Measurements from ENCODE around the gene SEC16A.

Gene SEC16A

DNA sequence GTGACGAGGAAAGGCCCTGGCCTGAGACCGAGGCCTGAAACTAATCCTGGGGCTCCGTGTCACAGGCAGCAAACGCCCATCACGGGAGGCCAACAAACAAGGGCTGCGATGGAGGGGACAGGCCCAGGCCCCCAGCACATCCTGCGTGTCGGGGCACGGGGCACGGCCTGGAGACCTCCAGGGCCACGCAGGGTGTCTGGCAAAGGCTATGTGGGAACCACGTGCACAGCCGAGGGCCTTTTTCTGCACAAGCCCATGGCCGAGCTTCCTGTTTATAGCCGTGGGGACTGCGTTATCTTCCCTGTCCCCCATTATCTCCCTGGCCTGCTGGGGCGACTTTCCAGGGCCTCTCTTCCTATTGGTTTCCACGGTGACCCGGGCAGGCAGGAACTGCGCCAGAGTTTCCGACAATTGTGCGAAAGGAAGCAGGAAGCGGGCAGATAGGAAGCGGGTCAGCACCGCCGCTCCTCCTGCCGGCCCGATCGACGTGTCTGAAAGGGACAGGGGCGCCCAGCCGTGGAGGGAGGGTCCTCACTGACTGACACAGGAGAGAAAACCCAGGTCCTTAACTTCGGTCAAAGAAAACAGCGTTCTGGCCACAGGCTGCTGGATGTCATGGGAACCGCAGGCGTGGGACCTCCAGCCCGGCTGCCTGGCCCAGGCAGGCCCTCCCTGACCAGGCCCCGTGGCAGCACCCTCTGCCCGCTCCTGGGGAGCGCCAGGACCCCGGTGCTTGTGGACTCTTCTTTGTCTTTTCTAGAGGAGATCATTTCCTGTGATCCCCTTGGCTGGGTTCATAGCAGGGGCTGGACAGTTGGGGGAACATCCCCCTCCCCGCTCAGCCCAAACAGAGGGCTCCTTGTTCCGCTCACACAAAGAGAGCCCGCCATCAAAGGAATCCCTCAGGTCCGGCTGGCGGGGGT is 29.1 kb upstream of the SEC16A start:
- Histone ChIP-seq H3K9ac (ENCODE audit: low read depth in 1 of 2, low read length in 2 of 2) (no peak overlapping the region), H3K36me3 (ENCODE audit: control insufficient read depth in 1 of 2, insufficient read depth in 2 of 2, low read length in 2 of 2) (peaks cover 39 to 93% of the 10 kb centered on the region in 2 donors), H3K27me3 (ENCODE audit: control insufficient read depth in 1 of 2, insufficient read depth in 2 of 2, low read length in 2 of 2) (no peaks in the 10 kb centered on the region), H3K27ac (ENCODE audit: low read depth, low read length) (peak overlapping the region; percentile 66), H3K4me3 (ENCODE audit: low read depth in 1 of 2, low read length in 2 of 2) (no peak overlapping the region), H3K9me3 (ENCODE audit: control insufficient read depth in 1 of 2, low read length in 2 of 2) (no peaks in the 10 kb centered on the region), H3K4me1 (ENCODE audit: control insufficient read depth in 1 of 2, insufficient read depth in 2 of 2, low read length in 2 of 2) (no peaks in the 10 kb centered on the region)

DNA sequence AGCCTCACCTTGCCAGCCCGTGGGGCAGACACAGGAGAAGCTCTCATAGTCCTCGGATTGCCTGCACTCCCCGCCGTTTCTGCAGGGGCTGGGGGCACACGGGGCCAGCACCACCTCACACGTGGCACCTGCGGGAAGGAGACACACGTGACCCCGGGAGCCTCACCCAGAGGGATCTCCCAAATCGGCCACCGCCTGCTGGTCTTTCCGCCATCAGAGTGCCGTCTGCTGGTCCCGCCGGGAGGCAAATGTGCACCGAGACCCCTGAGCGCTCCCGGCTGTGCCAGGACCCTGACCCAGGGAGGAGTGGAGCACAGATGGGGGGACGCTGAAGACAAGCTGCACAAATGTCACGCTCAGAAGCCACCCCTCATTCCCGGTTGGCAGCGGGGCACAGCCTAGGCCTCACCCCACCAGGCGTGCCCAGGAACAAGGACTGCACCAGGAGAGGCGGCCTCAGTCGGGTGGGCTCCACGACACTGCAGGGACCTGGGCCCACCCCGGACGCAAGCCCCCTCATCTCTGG is 28.4 kb upstream of the SEC16A start:
- Histone ChIP-seq H3K9ac (ENCODE audit: low read depth in 1 of 2, low read length in 2 of 2) (no peak overlapping the region), H3K27ac (ENCODE audit: low read depth, low read length) (peak overlapping the region; percentile 55), H3K4me1 (ENCODE audit: control insufficient read depth in 1 of 2, insufficient read depth in 2 of 2, low read length in 2 of 2) (no peaks in the 10 kb centered on the region), H3K9me3 (ENCODE audit: control insufficient read depth in 1 of 2, low read length in 2 of 2) (no peaks in the 10 kb centered on the region), H3K4me3 (ENCODE audit: low read depth in 1 of 2, low read length in 2 of 2) (no peak overlapping the region), H3K27me3 (ENCODE audit: control insufficient read depth in 1 of 2, insufficient read depth in 2 of 2, low read length in 2 of 2) (no peaks in the 10 kb centered on the region), H3K36me3 (ENCODE audit: control insufficient read depth in 1 of 2, insufficient read depth in 2 of 2, low read length in 2 of 2) (peaks cover 39 to 94% of the 10 kb centered on the region in 2 donors)

DNA sequence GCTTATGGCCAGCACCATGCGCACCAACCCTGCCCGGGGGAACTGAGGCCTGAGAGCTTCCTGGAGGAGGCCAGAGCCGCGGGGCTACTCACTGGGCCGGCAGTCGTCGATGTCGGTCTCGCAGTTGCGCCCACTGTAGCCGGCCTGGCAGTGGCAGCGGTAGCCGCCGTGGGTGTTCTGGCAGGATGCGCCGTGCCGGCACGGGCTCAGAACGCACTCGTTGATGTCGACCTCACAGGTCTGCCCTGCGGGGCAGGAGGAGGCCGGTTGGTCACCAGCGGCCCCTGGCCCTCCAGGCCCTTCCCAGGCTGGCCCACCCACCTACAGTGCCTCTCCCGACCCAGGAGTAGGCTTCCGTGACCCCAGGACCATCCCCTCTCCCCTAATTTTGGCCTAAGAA is 27.7 kb upstream of the SEC16A start:
- peak overlapping the region; percentile 3 for H3K27ac ChIP-seq (ENCODE audit: low read depth, low read length)
- H3K36me3 ChIP-seq (ENCODE audit: control insufficient read depth in 1 of 2, insufficient read depth in 2 of 2, low read length in 2 of 2): peaks cover 36 to 93% of the 10 kb centered on the region in 2 donors
- H3K9ac ChIP-seq (ENCODE audit: low read depth in 1 of 2, low read length in 2 of 2): no peak overlapping the region
- H3K9me3 ChIP-seq (ENCODE audit: control insufficient read depth in 1 of 2, low read length in 2 of 2): no peaks in the 10 kb centered on the region
- no peaks in the 10 kb centered on the region for H3K27me3 ChIP-seq (ENCODE audit: control insufficient read depth in 1 of 2, insufficient read depth in 2 of 2, low read length in 2 of 2)
- no peaks in the 10 kb centered on the region for H3K4me1 ChIP-seq (ENCODE audit: control insufficient read depth in 1 of 2, insufficient read depth in 2 of 2, low read length in 2 of 2)
- H3K4me3 ChIP-seq (ENCODE audit: low read depth in 1 of 2, low read length in 2 of 2): no peak overlapping the region

DNA sequence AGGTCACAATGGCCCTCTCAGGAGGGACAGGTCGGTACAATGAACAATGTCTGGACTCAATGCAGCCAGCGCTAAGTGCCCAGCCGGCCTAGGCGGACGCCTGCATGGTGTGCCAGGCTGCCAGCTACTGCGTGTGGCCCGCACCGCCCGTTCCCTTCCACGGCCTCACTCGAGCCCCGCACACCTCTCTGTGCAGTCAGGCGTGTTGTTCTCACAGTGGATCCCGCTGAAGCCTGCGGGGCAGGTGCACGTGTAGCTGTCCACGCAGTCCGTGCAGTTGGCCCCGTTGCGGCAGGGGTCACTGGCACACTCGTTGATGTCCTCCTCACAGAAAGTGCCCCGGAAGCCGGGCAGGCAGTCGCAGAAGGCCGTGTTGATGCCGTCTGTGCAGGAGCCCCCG is 26.7 kb upstream of the SEC16A start:
- Histone ChIP-seq H3K27me3 (ENCODE audit: control insufficient read depth in 1 of 2, insufficient read depth in 2 of 2, low read length in 2 of 2) (no peaks in the 10 kb centered on the region), H3K9me3 (ENCODE audit: control insufficient read depth in 1 of 2, low read length in 2 of 2) (no peaks in the 10 kb centered on the region), H3K9ac (ENCODE audit: low read depth in 1 of 2, low read length in 2 of 2) (no peak overlapping the region), H3K27ac (ENCODE audit: low read depth, low read length) (no peak overlapping the region), H3K36me3 (ENCODE audit: control insufficient read depth in 1 of 2, insufficient read depth in 2 of 2, low read length in 2 of 2) (peaks cover 34 to 93% of the 10 kb centered on the region in 2 donors), H3K4me3 (ENCODE audit: low read depth in 1 of 2, low read length in 2 of 2) (no peak overlapping the region), H3K4me1 (ENCODE audit: control insufficient read depth in 1 of 2, insufficient read depth in 2 of 2, low read length in 2 of 2) (no peaks in the 10 kb centered on the region)

DNA sequence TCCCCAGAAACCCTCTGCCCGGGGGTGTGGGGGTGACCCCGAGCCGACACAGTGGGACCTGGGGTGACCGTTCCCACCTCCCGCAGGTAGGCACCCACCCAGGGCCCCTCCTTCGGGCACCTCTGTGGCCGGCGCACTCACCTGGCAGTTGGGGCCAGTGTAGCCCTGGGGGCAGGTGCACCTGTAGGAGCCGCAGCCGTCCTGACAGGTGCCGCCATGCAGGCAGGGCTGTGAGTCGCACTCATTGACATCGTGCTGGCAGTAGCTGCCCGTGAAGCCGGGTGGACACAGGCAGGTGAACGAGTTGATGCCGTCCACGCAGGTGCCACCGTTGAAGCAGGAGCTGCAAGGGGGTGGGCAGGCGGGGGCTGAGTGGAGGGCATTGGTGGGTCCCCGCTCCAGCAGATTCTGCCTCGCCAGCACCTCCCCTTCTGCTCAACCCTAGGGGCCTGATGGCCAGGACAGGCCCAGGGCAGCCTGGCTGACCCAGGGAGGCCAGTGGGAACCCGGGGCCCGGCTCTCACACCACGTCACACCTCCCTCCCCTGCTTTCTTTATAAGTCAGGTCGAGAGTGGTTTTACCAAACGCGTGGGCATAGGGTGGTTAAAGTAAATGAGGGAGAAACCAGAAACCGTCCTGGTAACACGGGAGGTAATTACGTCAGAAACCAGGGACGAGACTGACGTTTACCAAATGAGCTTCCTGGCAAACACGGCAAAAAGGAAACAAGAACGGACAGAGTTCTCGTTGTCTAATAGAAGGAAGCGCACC is 26.1 kb upstream of the SEC16A start:
- no peaks in the 10 kb centered on the region for H3K27me3 ChIP-seq (ENCODE audit: control insufficient read depth in 1 of 2, insufficient read depth in 2 of 2, low read length in 2 of 2)
- H3K4me1 ChIP-seq (ENCODE audit: control insufficient read depth in 1 of 2, insufficient read depth in 2 of 2, low read length in 2 of 2): no peaks in the 10 kb centered on the region
- H3K9ac ChIP-seq (ENCODE audit: low read depth in 1 of 2, low read length in 2 of 2): no peak overlapping the region
- peaks cover 28 to 93% of the 10 kb centered on the region in 2 donors for H3K36me3 ChIP-seq (ENCODE audit: control insufficient read depth in 1 of 2, insufficient read depth in 2 of 2, low read length in 2 of 2)
- no peak overlapping the region for H3K27ac ChIP-seq (ENCODE audit: low read depth, low read length)
- H3K4me3 ChIP-seq (ENCODE audit: low read depth in 1 of 2, low read length in 2 of 2): no peak overlapping the region
- H3K9me3 ChIP-seq (ENCODE audit: control insufficient read depth in 1 of 2, low read length in 2 of 2): no peaks in the 10 kb centered on the region

DNA sequence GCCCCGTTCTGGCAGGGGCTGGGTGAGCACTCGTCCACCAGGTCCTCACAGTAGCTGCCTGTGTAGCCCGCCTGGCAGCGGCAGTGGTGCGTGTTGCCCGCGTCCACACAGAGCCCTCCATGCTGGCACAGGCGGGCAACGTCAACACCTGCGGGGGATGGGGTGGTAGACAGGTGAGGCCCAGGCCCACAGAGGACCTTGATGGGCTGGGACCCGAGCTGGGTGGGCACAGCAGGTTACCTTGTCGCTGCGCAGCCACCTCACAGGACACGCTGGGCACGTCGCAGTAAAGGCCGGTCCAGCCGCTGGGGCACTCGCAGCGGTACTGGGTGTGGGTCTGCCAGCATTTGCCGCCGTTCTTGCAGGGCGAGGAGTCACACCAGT is 25.1 kb upstream of the SEC16A start:
- Histone ChIP-seq H3K27me3 (ENCODE audit: control insufficient read depth in 1 of 2, insufficient read depth in 2 of 2, low read length in 2 of 2) (no peaks in the 10 kb centered on the region), H3K36me3 (ENCODE audit: control insufficient read depth in 1 of 2, insufficient read depth in 2 of 2, low read length in 2 of 2) (peaks cover 25 to 93% of the 10 kb centered on the region in 2 donors), H3K4me1 (ENCODE audit: control insufficient read depth in 1 of 2, insufficient read depth in 2 of 2, low read length in 2 of 2) (no peaks in the 10 kb centered on the region), H3K9ac (ENCODE audit: low read depth in 1 of 2, low read length in 2 of 2) (no peak overlapping the region), H3K27ac (ENCODE audit: low read depth, low read length) (no peak overlapping the region), H3K4me3 (ENCODE audit: low read depth in 1 of 2, low read length in 2 of 2) (no peak overlapping the region), H3K9me3 (ENCODE audit: control insufficient read depth in 1 of 2, low read length in 2 of 2) (no peaks in the 10 kb centered on the region)

DNA sequence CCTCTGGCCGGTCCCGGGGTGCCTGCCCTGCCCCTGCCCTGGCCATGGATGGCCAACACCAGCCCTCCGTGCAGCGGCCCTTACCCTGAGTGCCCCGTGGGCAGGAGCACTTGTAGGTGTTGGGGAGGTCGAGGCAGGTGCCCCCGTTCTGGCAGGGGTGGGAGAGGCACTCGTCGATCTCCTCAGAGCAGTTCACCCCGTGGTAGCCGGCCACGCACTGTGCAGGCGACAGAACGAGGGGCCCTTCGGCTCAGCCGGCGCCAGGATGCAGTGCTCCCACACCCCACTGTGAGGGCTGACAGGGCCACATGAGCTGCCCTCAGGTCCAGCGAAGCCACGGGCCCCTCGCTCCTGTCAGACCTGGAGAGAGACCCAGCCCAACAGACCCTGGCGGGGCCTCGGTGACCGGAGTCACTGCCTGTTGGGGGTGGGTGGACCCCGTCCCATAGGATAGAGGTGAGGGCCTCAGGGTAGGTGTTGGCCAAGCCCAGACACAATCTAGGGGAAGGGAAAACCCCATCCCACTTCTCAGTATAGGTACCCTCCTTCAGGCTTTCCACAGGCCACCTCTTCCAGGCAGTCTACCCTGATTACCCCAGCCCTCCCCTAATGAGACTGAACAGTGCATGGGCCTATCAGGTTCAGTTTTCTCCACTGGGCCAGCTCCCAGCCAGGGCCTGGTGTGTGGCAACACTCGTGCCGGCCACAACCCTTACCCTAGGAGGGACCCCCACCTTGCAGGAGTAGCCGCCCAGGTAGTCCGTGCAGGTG is 24.6 kb upstream of the SEC16A start:
- Histone ChIP-seq H3K4me3 (ENCODE audit: low read depth in 1 of 2, low read length in 2 of 2) (no peak overlapping the region), H3K9ac (ENCODE audit: low read depth in 1 of 2, low read length in 2 of 2) (no peak overlapping the region), H3K36me3 (ENCODE audit: control insufficient read depth in 1 of 2, insufficient read depth in 2 of 2, low read length in 2 of 2) (peaks cover 24 to 93% of the 10 kb centered on the region in 2 donors), H3K27me3 (ENCODE audit: control insufficient read depth in 1 of 2, insufficient read depth in 2 of 2, low read length in 2 of 2) (no peaks in the 10 kb centered on the region), H3K4me1 (ENCODE audit: control insufficient read depth in 1 of 2, insufficient read depth in 2 of 2, low read length in 2 of 2) (no peaks in the 10 kb centered on the region), H3K27ac (ENCODE audit: low read depth, low read length) (no peak overlapping the region), H3K9me3 (ENCODE audit: control insufficient read depth in 1 of 2, low read length in 2 of 2) (no peaks in the 10 kb centered on the region)

DNA sequence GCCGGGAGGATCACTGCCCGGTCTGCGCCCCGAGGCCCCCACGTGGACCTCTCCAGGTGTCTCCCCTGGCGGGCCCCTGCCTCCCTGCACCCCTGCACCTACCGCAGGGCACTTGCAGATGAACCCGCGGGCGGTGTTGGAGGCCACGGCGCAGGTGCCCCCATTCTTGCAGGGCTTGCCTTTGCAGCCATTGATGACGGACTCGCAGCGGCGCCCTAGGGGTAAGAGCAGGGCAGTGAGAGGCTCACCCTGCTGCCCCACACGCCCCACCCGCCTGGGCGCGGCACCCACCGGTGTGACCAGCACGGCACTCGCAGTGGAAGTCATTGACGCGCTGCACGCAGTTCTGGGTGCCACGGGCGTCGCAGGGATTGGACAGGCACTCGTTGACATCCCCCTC is 23.6 kb upstream of the SEC16A start:
- Histone ChIP-seq H3K27ac (ENCODE audit: low read depth, low read length) (no peak overlapping the region), H3K36me3 (ENCODE audit: control insufficient read depth in 1 of 2, insufficient read depth in 2 of 2, low read length in 2 of 2) (peaks cover 24 to 91% of the 10 kb centered on the region in 2 donors), H3K4me3 (ENCODE audit: low read depth in 1 of 2, low read length in 2 of 2) (no peak overlapping the region), H3K9me3 (ENCODE audit: control insufficient read depth in 1 of 2, low read length in 2 of 2) (no peaks in the 10 kb centered on the region), H3K4me1 (ENCODE audit: control insufficient read depth in 1 of 2, insufficient read depth in 2 of 2, low read length in 2 of 2) (no peaks in the 10 kb centered on the region), H3K27me3 (ENCODE audit: control insufficient read depth in 1 of 2, insufficient read depth in 2 of 2, low read length in 2 of 2) (no peaks in the 10 kb centered on the region), H3K9ac (ENCODE audit: low read depth in 1 of 2, low read length in 2 of 2) (no peak overlapping the region)

DNA sequence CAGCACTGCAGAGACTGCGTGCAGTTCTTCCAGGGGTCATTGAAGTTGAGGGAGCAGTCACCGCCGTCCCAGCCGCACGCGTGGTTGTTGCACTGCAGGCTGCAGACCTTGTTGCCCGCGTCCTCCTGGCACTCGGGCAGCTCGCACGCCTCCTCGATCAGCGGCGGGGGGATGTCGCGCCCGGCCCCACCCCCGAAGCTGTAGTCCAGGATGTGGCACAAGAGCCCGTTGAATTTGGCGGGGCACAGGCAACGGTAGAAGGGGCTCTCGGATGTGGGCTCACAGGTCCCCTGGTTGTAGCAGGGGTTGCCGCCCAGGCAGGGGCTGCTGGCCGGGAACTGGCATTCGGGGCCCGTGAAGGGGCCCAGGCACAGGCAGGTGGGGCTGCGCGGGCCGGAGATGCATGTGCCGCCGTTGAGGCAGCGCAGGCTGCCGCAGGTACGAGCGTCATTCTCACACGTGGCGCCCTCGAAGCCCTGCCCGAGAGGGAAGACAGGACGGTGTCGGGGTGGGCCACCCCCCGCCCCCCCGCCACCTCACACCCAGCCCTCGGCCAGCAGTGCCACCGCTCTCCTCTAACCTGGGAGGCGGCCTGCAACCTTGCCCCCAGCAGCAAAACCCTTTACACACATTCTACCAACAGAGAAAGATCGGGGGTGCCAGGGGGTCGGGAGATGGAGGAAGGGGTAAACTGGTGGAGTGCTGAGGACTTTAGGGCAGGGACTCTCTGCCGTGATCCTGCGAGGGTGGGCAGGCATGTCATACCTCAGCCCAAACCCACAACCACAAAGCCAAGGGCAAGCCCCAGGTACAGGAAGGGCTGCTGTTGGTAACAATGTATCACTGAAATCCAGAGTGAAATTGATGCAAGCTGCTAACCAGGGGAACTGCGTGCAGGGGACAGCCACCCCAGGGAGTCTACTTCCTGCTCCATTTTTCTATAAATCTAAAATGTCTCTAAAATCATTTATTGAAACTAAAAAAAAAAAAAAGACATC is 22.9 kb upstream of the SEC16A start:
- Histone ChIP-seq H3K36me3 (ENCODE audit: control insufficient read depth in 1 of 2, insufficient read depth in 2 of 2, low read length in 2 of 2) (peaks cover 24 to 90% of the 10 kb centered on the region in 2 donors), H3K27me3 (ENCODE audit: control insufficient read depth in 1 of 2, insufficient read depth in 2 of 2, low read length in 2 of 2) (no peaks in the 10 kb centered on the region), H3K9ac (ENCODE audit: low read depth in 1 of 2, low read length in 2 of 2) (no peak overlapping the region), H3K27ac (ENCODE audit: low read depth, low read length) (no peak overlapping the region), H3K4me3 (ENCODE audit: low read depth in 1 of 2, low read length in 2 of 2) (no peak overlapping the region), H3K9me3 (ENCODE audit: control insufficient read depth in 1 of 2, low read length in 2 of 2) (no peaks in the 10 kb centered on the region), H3K4me1 (ENCODE audit: control insufficient read depth in 1 of 2, insufficient read depth in 2 of 2, low read length in 2 of 2) (no peaks in the 10 kb centered on the region)

Measured in duodenal mucosa (tissue), 2 donors.